NCI-H2227 (cell line): ENCODE measurements around the gene BMPR1A.
A peak's percentile ranks its signal among the peaks of the same experiment; 100 is the strongest.
"Not testable (repeated sequence)": the region's sequence is repeated elsewhere in the genome, so short reads cannot be mapped to it uniquely, and the experiment has no call there.

Experiments used
- DNase-seq: peaks from one replicate; lab custom pipeline; 2025; ENCODE audit not compliant: unreplicated experiment; lab: John Stamatoyannopoulos, UW

The BMPR1A gene

DNA sequence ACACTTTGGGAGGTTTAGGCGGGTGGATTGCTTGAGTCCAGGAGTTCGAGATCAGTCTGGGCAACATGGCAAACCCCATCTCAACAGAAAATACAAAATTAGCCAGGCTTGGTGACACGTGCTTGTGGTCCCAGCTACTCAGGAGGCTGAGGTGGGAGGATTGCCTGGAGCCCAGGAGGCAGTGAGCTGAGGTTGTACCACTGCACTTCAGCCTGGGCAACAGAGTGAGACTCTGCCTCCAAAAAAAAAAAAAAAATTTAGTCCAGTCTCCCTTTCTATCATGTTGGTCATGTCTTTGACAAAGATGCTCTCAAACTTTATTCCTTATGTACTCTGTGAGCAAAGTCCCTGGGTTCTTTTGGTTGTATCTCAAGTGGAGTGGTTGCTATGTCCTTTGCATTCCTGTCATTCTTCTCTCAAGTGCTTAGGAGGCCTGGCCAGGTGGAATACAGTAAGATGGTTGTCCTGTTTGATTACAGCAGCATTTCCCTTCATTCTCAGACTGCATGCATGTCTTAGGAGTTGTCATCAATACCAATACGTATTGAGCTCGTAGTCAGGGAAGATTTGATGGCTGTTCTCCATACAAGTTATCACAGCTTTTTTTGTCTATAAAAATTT, 115.3 kb downstream of the BMPR1A start:
- no peak for DNase-seq

DNA sequence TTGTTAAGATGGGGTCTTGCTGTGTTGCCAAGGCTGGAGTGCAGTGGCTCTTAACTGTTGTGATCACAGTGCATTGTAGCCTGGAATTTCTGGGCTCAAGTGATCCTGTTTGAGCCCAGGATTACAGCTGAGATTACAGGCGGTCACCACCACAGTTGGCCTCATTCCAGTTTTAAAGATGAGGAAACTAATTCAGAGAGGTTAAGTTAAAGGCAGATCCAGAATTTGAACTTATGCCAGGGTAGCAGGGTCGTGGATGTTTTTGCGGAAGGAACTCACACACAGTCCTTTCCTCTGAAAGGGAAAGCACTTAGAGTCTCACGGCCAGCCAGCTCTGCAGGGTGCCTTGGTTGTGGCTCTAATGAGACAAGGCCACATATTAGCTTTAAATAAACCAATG, 116.3 kb downstream of the BMPR1A start:
- DNase-seq: no peak

DNA sequence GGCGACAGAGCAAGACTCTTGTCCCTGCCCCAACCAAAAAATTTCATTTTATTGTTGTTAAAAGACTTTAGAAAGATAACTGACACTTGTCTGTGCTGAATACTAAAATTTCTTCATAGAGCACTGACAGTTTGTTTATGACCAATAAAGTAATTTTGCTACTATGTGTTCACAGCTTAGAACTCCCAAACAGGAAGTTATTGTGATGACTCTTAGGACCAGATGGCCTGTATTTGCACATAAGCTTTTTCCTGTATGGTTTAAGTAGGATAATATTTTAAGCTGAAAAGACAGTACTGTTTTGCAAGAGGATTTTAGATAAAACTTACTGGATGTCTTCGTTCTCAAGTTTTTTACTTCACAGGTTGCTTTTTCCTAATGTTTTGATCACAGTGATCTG, 120.3 kb downstream of the BMPR1A start:
- no peak for DNase-seq

DNA sequence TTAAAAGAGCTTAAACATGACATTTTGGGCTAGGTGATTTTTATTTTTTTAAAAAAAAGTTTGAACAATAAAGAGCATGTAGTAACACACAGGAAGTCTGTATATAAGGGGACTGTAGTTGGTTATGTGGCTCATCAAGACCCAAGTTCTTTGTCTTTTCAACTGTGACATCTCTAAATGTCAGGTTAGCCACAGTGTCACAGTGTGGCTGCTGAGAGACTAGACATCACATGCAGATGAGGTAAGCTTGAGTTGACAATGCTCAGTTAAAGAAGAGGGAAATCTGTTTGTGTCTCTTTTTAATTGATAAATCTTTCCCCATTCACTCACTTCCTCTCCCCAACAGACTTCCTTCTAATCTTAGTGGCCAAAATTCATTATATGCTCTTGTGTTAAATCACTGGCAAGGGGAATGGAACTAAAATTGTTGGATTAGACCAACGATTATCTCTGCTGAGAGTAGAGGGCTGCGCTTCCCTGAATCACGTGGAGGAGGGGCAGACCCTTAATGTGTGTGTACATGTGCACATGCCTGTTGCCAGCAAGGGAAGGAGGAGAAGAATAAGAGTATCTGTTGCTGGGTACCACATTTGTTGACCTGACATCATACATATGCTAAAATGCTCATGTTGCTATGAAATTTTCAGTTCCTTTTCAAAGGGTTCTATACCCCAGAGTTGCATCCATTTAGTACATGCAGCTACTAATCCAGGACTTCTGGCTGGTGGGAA, 122.7 kb downstream of the BMPR1A start:
- peak; percentile 14 for DNase-seq

DNA sequence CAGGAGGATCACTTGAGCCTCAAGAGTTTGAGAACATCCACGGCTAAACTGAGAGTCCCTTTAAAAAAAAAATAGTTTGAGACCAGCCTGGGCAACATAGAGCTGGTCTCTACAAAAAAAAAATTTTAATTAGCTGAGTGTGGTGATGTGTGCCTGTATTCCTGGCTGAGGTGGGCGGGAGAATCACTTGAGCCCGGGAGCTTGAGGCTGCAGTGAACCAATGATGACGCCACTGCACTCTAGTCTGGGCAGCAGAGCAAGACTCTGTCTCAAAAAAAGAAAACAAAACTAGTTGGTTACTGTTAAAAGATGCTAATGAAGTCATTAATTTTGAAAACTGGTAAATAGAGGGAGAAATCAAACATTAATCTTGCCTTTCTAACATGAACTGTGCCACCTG, 124.6 kb downstream of the BMPR1A start:
- DNase-seq: no peak

DNA sequence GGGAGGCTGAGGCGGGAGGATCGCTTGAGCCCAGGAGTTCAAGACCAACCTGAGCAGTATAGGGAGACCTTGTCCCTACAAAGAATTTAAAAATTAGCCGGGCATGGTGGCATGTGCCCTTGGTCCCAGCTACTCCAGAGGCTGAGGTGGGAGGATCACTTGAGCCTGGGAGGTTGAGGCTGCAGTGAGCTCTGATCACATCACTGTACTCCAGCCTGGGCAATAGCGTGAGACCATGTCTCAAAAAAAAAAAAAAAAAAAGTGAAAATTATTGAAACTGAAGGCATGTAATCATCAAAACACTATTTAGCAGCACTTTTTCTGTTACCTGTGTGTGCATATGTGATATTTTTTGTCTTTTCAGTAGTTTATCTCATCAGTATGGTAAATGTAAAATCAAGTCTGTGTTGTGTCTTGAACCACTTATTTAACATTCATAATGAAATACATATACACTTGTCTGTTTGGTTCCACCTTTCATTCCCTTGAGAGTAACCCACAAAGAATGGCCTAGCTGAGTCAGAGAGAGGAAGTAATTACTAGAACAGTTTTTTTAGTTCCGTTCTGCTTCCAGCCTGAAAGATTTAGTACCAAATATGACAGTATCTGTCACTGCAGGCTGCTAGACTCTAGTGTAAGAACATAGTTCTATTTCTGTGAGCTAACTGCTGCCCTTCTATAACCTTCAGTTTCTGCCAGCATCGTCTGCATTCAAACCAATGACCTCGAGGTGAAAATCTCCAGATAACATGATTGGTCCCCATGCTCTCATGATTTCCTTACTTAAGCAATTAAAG, 132.4 kb downstream of the BMPR1A start:
- DNase-seq: no peak

DNA sequence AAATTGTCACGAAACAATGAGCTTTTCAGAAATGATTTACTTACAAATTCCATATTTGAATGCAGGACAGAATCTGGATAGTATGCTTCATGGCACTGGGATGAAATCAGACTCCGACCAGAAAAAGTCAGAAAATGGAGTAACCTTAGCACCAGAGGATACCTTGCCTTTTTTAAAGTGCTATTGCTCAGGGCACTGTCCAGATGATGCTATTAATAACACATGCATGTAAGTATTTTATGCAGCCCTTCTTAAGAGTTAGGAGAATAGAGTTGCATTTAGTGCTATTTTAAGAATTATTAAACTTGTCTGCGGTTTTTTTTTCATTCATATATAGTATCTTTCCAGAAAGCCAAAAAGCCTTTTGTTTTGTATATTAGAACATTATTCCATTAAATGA, 133.6 kb downstream of the BMPR1A start:
- no peak for DNase-seq

DNA sequence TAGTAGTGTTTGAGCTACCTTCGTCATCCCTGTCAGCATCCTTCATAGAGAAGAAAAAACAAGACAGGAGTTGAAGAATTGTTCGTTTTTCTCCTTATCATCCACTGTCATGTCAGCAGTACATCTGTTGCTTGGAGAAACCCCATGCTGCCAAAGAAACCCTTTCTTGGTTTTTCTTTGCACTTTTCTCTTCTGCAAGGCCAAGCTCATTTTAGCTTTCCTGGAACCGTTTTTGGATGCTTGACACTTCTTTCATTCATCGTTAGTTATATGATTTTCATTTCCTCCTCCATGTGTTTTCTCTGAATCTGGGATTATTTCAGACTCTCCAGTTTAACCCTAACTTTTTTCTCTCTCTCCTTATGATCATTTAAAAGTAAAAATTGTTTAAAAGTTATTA, 142.1 kb downstream of the BMPR1A start:
- DNase-seq: no peak

DNA sequence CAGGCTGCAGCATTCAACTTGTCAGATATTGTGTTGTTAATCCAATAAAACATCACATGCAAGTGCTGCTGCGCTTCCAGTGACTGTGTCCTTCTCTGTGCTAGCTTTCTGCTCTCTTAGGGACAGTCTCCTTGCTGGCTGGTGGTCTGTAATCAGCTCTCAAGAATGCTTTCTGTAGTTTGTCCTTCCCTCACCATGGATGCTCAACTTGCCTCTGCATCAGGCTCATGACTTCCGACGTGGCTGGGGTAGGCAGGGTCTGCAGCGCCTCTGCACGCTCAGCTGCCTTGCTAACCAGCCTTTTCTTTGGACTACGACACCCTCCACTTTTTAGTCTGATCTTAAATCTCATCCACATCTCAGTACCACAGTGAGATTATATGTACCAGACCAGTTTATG, 142.7 kb downstream of the BMPR1A start:
- no peak for DNase-seq

DNA sequence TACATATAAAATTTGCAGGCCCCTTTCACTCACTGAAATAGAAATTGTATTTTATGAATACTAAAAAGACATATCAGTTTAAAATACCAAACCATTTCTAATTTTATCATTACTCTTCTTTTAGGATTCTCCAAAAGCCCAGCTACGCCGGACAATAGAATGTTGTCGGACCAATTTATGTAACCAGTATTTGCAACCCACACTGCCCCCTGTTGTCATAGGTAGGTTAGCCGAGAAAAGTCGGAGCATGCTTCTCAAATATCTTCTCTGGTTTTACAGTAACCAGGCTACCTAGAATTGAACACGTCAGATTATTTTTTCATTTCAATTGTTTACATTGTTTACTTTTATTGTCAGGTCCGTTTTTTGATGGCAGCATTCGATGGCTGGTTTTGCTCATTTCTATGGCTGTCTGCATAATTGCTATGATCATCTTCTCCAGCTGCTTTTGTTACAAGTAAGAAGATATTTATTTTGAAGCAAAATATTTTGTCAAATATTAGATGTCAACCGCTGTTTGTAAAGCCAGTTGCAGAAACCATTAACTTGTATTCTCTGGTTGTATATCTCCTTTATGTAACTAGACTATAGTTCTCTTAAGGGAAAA, 143.4 kb downstream of the BMPR1A start:
- peak; percentile 58 for DNase-seq

DNA sequence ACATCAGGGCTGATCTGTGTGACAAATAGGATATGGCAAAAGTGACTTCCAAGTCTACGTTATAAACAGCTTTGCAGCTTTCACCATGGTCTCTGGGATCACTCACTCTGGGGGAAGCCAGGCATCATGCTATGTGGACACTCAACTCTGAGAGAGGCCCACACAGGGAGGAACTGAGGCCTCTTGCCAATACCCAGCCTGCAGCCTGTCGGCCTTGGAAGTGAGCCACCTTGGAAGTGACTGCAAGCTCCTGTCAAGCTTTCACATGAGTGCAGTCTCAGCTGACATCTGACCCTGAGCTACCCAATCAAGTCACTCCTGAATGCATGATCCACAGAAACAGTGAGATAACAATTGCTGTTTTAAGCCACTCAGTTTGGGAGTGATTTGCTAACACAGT, 144.5 kb downstream of the BMPR1A start:
- no peak for DNase-seq

DNA sequence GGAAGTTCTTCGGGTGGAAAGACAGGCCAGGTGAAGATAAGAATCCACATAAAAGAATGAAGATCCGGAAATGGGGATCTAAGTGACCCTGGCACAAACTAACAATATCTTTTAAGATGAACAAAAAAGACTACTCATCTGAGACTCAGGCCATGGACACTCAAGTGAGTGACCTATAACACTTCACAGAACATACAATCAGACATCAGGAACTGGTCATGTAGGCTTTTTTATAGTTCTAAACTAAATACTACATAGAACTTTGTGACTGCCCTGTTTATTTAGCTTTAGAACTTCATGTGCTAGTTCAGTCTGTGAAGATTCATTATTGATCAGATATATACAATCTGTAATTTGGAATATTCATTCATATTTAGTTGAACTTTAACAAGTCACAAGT, 148.2 kb downstream of the BMPR1A start:
- DNase-seq: no peak

DNA sequence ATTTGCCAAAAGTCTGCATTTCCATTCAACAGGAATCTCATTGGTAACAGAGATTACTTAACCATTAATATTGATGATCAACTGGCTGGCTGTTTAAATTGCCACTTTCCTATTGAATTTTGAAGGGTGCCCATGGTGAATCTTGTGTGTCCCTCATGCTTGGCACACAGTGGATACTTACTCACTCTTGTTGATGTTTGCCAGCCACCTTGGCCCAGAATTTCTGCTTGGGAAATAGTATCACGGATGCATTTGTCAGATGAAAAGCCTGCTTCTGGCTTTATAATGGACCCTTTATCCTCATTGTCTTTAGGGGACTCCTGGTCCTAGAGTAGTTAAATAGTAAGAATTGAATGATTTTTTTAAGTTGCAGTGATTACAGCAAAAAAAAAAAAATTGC, 149.0 kb downstream of the BMPR1A start:
- no peak for DNase-seq

DNA sequence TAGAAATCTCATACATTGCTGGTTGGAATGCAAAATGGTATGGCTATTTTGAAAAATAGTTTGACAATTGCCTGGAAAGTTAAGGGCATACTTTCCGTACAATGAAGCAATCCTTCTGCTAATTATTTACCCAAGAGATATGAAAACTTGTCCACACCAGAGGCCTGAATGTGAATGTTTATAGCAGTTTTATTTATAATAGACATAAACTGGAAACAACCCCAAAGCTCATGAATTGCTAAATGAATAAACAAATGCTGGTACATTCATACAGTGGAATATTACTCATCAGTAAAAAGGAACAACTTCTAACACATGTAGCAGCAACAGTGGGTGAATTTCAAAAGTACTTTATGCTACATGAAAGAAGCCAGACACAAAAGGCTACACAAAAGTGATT, 158.3 kb downstream of the BMPR1A start:
- no peak for DNase-seq

DNA sequence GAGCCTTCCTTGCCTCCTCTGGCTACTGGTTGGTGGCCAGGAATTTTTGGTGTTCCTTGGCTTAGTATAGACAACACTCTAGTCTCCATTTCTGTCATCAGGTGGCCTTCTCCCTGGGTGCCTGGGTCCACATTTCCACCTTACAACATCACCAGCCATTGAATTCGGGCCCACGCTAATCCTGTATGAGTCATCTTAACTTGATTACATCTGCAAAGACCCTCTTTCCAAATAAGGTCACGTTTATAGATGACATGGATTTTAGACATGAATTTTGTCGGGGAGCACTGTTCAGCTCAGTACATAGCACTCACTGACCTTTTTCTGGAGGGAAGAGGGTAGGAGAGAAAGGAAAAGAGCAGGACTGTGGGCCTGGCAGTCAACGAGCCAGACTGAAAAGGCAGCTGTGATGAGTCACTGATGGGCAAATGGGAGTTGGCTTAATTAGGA, 161.6 kb downstream of the BMPR1A start:
- no peak for DNase-seq

DNA sequence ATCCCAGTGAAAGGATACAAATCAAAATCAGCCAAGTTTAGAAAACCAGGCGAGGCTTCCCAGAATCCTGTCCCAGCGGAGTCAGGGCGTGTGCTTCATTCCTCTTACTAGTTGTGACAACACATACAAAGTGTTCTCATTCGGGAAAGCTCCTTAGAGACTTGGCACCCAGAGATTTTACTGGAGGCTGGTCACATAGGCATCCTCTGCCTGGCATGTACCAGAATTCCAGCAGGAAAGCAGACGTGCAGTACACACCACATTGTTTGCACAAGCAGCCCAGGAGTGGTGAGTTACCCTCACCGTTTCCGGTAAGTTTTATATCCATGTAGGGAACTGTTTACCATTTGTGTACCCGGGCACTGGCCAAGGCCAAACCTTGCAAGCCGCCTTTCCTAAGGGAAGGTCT, 166.1 kb downstream of the BMPR1A start:
- no peak for DNase-seq

DNA sequence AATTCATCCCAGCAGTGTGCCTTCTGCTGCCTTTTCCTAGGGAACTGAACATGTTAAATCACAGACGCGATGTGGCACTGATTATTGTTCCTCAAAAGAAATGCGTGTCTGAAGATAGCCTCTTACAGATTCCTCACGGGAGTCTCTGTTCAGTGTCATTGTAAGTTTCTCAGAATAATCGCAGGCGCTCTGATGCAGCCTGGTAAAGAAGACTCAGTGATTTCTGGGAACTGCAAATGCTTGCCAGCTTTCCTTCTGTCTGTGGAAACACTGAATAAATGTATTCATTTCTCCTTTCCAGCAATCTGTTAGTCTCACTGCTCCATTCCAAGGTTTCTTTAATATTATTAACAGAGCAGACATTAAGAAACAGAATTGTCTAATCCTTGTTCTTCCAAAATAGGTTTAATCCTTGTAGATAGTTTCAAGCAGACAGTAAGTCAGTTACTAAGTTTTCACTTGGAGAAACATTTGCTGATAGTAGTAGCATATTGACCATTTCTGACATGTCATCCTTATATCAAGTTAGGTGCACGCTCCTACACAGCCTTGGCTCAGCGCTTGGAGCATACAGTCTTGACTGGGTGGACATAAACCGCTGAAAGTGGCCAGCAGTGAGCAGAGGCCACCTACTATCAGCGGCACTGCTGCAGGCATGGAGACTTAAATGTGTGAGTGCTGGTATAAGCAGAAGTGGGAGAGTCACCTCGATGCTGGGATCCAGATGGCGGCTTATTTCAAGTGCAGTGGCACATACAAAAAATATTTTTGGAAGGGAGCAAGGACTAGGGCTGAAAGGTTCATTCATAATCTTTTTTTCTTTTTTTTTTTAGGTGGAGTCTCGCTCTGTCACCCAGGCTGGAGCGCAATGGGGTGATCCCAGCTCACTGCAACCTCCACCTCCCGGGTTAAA, 173.3 kb downstream of the BMPR1A start:
- DNase-seq: no peak

DNA sequence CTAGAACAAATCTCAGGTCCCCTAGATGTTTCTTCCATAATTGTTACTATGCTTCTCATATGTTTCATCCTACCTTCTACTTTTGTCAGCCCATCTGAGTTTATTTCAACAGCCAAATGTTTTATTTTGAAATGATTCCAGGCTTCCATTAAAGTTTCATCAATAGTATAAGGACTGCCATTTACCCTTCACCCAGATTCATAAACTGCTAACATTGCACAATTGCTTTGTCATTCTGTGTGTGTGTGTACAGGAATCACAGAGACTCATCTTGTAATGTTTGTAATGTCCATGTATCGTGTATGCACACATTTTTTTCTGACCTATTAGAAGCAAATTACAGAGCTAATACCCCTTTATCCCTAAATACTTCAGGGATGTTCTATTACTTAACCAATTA, 175.5 kb downstream of the BMPR1A start:
- no peak for DNase-seq

DNA sequence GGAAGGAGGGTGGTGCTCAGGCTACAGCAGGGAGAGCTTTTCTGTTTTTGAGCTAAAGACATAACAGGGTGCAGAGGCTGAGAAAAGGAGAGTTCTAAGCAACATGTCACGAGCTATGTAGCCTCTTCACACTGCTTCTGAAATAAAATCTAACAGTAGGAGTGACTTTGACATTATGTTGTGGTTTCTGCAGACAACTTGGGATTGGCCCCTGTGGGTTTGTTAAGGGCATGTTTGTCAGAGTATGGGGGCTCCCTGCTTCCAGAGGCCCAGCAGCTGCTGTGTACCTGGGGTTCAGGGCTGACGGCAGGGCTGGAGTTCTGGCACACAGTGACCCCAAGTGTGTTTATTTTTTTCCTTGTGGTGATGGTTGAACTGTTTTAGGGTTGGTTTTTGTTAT, 176.3 kb downstream of the BMPR1A start:
- DNase-seq: no peak

DNA sequence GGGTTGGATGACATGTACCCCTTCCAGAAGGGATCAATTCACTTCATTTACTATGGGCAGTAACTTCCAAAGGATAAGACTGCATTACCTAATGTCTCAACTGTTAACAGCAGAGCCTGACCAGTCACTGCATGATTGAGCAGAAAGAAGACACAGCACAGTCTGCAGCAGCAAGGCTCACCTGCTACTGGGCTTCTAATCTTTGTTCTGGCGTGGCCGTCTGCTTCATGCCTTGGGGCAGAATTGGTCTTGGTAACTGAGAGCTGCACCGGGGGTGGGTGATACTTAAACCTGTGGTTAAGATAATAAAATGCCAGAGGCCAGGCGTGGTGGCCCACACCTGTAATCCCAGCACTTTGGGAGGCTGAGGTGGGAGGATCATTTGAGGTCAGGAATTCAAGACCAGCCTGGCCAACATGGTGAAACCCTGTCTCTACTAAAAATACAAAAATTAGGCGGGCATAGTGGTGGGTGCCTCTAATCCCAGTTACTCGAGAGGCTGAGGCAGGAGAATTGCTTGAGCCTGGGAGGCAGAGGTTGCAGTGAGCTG, 177.8 kb downstream of the BMPR1A start:
- not testable (repeated sequence) for DNase-seq
